Measurements from ENCODE around the gene TRAPPC5.

Gene TRAPPC5

GRCh38 chr19:7680606-7681339 lies at the start of gene TRAPPC5:
Gene TRAPPC5 (plus strand): TSS chr19:7680833. CDS start chr19:7682254, 1,421 bp downstream.
- peak; percentile 91 for DNase-seq (ENCODE audit: low spot score)

- DNase-seq (ENCODE audit: low spot score): no peak
Observed at GRCh38 chr19:7631577-7631976, 49.1 kb upstream of the TRAPPC5 start.

- no peak for DNase-seq (ENCODE audit: low spot score)
Observed at GRCh38 chr19:7632340-7633203, 48.1 kb upstream of the TRAPPC5 start.

GRCh38 chr19:7633698-7634097 lies 46.9 kb upstream of the TRAPPC5 start, which contains the start of gene PCP2:
Gene PCP2 (minus strand): TSS chr19:7633719. CDS start chr19:7633457, 262 bp downstream.
- no peak for DNase-seq (ENCODE audit: low spot score)

- no peak for DNase-seq (ENCODE audit: low spot score)
Observed at GRCh38 chr19:7635670-7636069, 45.0 kb upstream of the TRAPPC5 start.

- no peak for DNase-seq (ENCODE audit: low spot score)
Observed at GRCh38 chr19:7636317-7636690, 44.3 kb upstream of the TRAPPC5 start.

- DNase-seq (ENCODE audit: low spot score): peak; percentile 89
Observed at GRCh38 chr19:7636691-7637373, 43.8 kb upstream of the TRAPPC5 start, which contains the start of gene STXBP2. Gene STXBP2 (plus strand): TSS chr19:7637110. CDS start chr19:7637150, 40 bp downstream.

GRCh38 chr19:7637374-7638256 lies 43.0 kb upstream of the TRAPPC5 start:
- DNase-seq (ENCODE audit: low spot score): peak; percentile 75

- no peak for DNase-seq (ENCODE audit: low spot score)
Observed at GRCh38 chr19:7638802-7639465, 41.7 kb upstream of the TRAPPC5 start.

GRCh38 chr19:7639863-7640348 lies 40.7 kb upstream of the TRAPPC5 start:
- DNase-seq (ENCODE audit: low spot score): no peak

- no peak for DNase-seq (ENCODE audit: low spot score)
Observed at GRCh38 chr19:7640803-7641202, 39.8 kb upstream of the TRAPPC5 start.

- no peak for DNase-seq (ENCODE audit: low spot score)
Observed at GRCh38 chr19:7641290-7642276, 39.0 kb upstream of the TRAPPC5 start.

- no peak for DNase-seq (ENCODE audit: low spot score)
Observed at GRCh38 chr19:7642295-7643030, 38.2 kb upstream of the TRAPPC5 start.

- DNase-seq (ENCODE audit: low spot score): no peak
Observed at GRCh38 chr19:7643031-7643415, 37.6 kb upstream of the TRAPPC5 start.

- DNase-seq (ENCODE audit: low spot score): peak; percentile 59
Observed at GRCh38 chr19:7643629-7644549, 36.7 kb upstream of the TRAPPC5 start.

- DNase-seq (ENCODE audit: low spot score): no peak
Observed at GRCh38 chr19:7644550-7644877, 36.1 kb upstream of the TRAPPC5 start.

GRCh38 chr19:7645163-7645562 lies 35.5 kb upstream of the TRAPPC5 start:
- no peak for DNase-seq (ENCODE audit: low spot score)
